BE2C (cell line): Measurements from ENCODE around the gene PRG2.
"Not testable (repeated sequence)": the region's sequence is repeated elsewhere in the genome, so short reads cannot be mapped to it uniquely, and the experiment has no call there.

Experiments used
- DNase-seq: peaks from one replicate; pipeline ENCODE4 v3.0.0-alpha.2; 2020
- H3K27me3 ChIP-seq: fragments of 250-450 bp; sonication (Bioruptor Pico); 2 replicates; pipeline ENCODE4 v1.5.1; 2020; ENCODE audit warnings: mild to moderate bottlenecking
- H3K36me3 ChIP-seq: fragments of 250-450 bp; sonication (Bioruptor Pico); 2 replicates; pipeline ENCODE4 v1.5.1; 2020; ENCODE audit warnings: mild to moderate bottlenecking
- H3K4me1 ChIP-seq: fragments of 250-450 bp; sonication (Bioruptor Pico); 2 replicates; pipeline ENCODE4 v1.5.1; 2020
- H3K4me3 ChIP-seq: 2 replicates; pipeline ENCODE4 v1.5.1; 2011; ENCODE audit warnings: low read depth, low read length
- H3K9me3 ChIP-seq: fragments of 250-450 bp; sonication (Bioruptor Pico); 2 replicates; pipeline ENCODE4 v1.5.1; 2020
- CTCF ChIP-seq: IDR thresholded peaks from 2 replicates; pipeline ENCODE4 v1.5.1; 2012; ENCODE audit warnings: mild to moderate bottlenecking, low read depth, low read length

PRG2 gene

GRCh38 chr11:57407941-57408475 is 17.6 kb upstream of the PRG2 start:
- DNase-seq, result no peak

GRCh38 chr11:57407010-57407920 is 16.8 kb upstream of the PRG2 start:
- no peaks in the 10 kb centered on the region for H3K27me3 ChIP-seq
- H3K9me3 ChIP-seq, result no peaks in the 10 kb centered on the region
- H3K4me3 ChIP-seq, result no peak overlapping the region
- no peaks in the 10 kb centered on the region for H3K4me1 ChIP-seq
- TF ChIP-seq CTCF, result no peak
- no peaks in the 10 kb centered on the region for H3K36me3 ChIP-seq
- no peak for DNase-seq

More at GRCh38 chr11:57407941-57408475, 17.6 kb upstream of the PRG2 start:
- no peaks in the 10 kb centered on the region for H3K9me3 ChIP-seq
- H3K4me1 ChIP-seq, result no peaks in the 10 kb centered on the region
- H3K27me3 ChIP-seq, result no peaks in the 10 kb centered on the region
- TF ChIP-seq CTCF, result no peak
- no peak overlapping the region for H3K4me3 ChIP-seq
- no peaks in the 10 kb centered on the region for H3K36me3 ChIP-seq

GRCh38 chr11:57406337-57406904 is 16.0 kb upstream of the PRG2 start:
- Histone ChIP-seq H3K4me1 (no peaks in the 10 kb centered on the region), H3K9me3 (no peaks in the 10 kb centered on the region), H3K27me3 (no peaks in the 10 kb centered on the region), H3K4me3 (no peak overlapping the region), H3K36me3 (no peaks in the 10 kb centered on the region)
- TF ChIP-seq CTCF, result no peak
- no peak for DNase-seq

- Histone ChIP-seq H3K4me3 (no peak overlapping the region), H3K9me3 (no peaks in the 10 kb centered on the region), H3K4me1 (no peaks in the 10 kb centered on the region), H3K27me3 (no peaks in the 10 kb centered on the region), H3K36me3 (no peaks in the 10 kb centered on the region)
- DNase-seq, result no peak
- TF ChIP-seq CTCF, result no peak
Observed at GRCh38 chr11:57405271-57405860, 14.9 kb upstream of the PRG2 start.

GRCh38 chr11:57403802-57404147 is 13.3 kb upstream of the PRG2 start:
- Histone ChIP-seq H3K4me3 (no peak overlapping the region), H3K36me3 (no peaks in the 10 kb centered on the region), H3K9me3 (no peaks in the 10 kb centered on the region), H3K27me3 (no peaks in the 10 kb centered on the region), H3K4me1 (no peaks in the 10 kb centered on the region)
- no peak for TF ChIP-seq CTCF
- no peak for DNase-seq

- H3K4me1 ChIP-seq, H3K27me3 ChIP-seq, H3K36me3 ChIP-seq, DNase-seq, H3K4me3 ChIP-seq, H3K9me3 ChIP-seq: not testable (repeated sequence)
Observed at GRCh38 chr11:57403003-57403801, 12.8 kb upstream of the PRG2 start.
